ENCODE results near the gene CNGA3. TPM values are rescaled to one million over a fixed set of nuclear protein-coding genes. Genes with fewer than 3 reads are reported as not detected.
"Not testable (repeated sequence)": the region's sequence is repeated elsewhere in the genome, so short reads cannot be mapped to it uniquely, and the experiment has no call there.

CNGA3 gene
- total and polyA plus RNA-seq, 2 of the 8 experiments (the other 6 are each of a cell fraction or from before 2014, with no cell fraction given) = 0.02 TPM; not detected in 1

GRCh38 chr2:98301469-98301868, 44.8 kb upstream of the CNGA3 start:
- Histone ChIP-seq H3K79me1 (ENCODE audit: low read depth, low read length) (no peaks in the 10 kb centered on the region), H3K27me3 (replicated peaks in 1 of 4; ENCODE audit: control insufficient read depth in 3 of 4, extremely low read depth in 1 of 4, insufficient read depth in 3 of 4, low read length in 3 of 4) (no peaks in the 10 kb centered on the region), H2BK20ac (ENCODE audit: low read length) (no peak overlapping the region), H3K27ac (ENCODE audit: low read depth, low read length) (no peak overlapping the region), H3K14ac (ENCODE audit: insufficient read length) (no peak overlapping the region), H2AK5ac (ENCODE audit: low read depth, low read length) (no peak overlapping the region), H3K4me2 (ENCODE audit: insufficient read depth in 1 of 2, low read depth in 2 of 2, low read length in 2 of 2) (no peak overlapping the region), H2BK12ac (ENCODE audit: low read depth, low read length) (no peak overlapping the region), H4K8ac (ENCODE audit: extremely low read depth, insufficient read depth, low read length) (no peak overlapping the region), H3K9ac (replicated peaks in 1 of 4; ENCODE audit: extremely low read depth in 1 of 4, low read depth in 3 of 4, low read length in 3 of 4) (no peak overlapping the region), H3K9me3 (ENCODE audit: insufficient read depth in 2 of 2, low read depth in 1 of 2, low read length in 1 of 2) (no peaks in the 10 kb centered on the region), H3K56ac (replicated peaks; ENCODE audit: insufficient read length, low read depth, low read length) (no peak overlapping the region), H2BK120ac (replicated peaks; ENCODE audit: low read depth, low read length) (no peak overlapping the region), H2BK15ac (ENCODE audit: low read length) (no peak overlapping the region), H3K36me3 (ENCODE audit: control insufficient read depth in 2 of 4, insufficient read depth in 4 of 4, low read length in 3 of 4) (no peaks in the 10 kb centered on the region), H3K4me1 (replicated peaks in 1 of 4; ENCODE audit: control insufficient read depth in 3 of 4, insufficient read depth in 4 of 4, low read length in 3 of 4) (no peaks in the 10 kb centered on the region), H3K4me3 (ENCODE audit: extremely low read depth in 1 of 4, insufficient read depth in 2 of 4, low read depth in 3 of 4, low read length in 4 of 4) (no peak overlapping the region), H4K91ac (replicated peaks; ENCODE audit: insufficient read length, low read length) (no peak overlapping the region), H3K4ac (replicated peaks; ENCODE audit: insufficient read length, low read depth, low read length) (no peak overlapping the region), H3K18ac (ENCODE audit: extremely low read depth, low read length) (no peak overlapping the region), H4K5ac (ENCODE audit: insufficient read length, low read depth, low read length) (no peak overlapping the region), H2AFZ (ENCODE audit: low read length) (no peak overlapping the region), H3K23ac (ENCODE audit: insufficient read length) (no peak overlapping the region), H3K23me2 (ENCODE audit: low read depth, low read length) (no peaks in the 10 kb centered on the region), H4K20me1 (replicated peaks in 1 of 2; ENCODE audit: control insufficient read depth in 1 of 2, insufficient read depth in 2 of 2, low read length in 2 of 2) (no peaks in the 10 kb centered on the region), H2BK5ac (ENCODE audit: low read depth, low read length) (no peak overlapping the region), H3K79me2 (ENCODE audit: control insufficient read depth in 1 of 2, insufficient read depth in 2 of 2, low read length in 2 of 2) (no peaks in the 10 kb centered on the region)
- no peak for TF ChIP-seq GTF2F1 (IDR thresholded peaks at IDR 0.05; ENCODE audit: borderline replicate concordance, low read depth, low read length)
- ChIA-PET POLR2A (ENCODE audit: partially characterized antibody) (no interaction called here), CTCF (ENCODE audit: partially characterized antibody) (no interaction called here)
- FAIRE-seq (no peak), DNase-seq (ENCODE audit: low read depth in 1 of 2, low spot score in 2 of 2) (no peak)
- 90% methylated on average over 5 of the region's 5 CpGs; no CpG with 5 or more reads in 1 of the 2 experiments for WGBS, 2 experiments (ENCODE audit: extremely low coverage in 1 of 2, insufficient coverage in 1 of 2, insufficient read length in 1 of 2, insufficient replicate concordance in 2 of 2, low coverage in 1 of 2, low lambda C conversion rate in 2 of 2, missing lambda C conversion rate in 1 of 2)

- H2BK15ac ChIP-seq (ENCODE audit: low read length); H2BK120ac ChIP-seq (replicated peaks; ENCODE audit: low read depth, low read length); H3K79me1 ChIP-seq (ENCODE audit: low read depth, low read length); DNase-seq (ENCODE audit: low read depth in 1 of 2, low spot score in 2 of 2); H2BK12ac ChIP-seq (ENCODE audit: low read depth, low read length); H3K9ac ChIP-seq (replicated peaks in 1 of 4; ENCODE audit: extremely low read depth in 1 of 4, low read depth in 3 of 4, low read length in 3 of 4); H3K79me2 ChIP-seq (ENCODE audit: control insufficient read depth in 1 of 2, insufficient read depth in 2 of 2, low read length in 2 of 2); H3K4me1 ChIP-seq (replicated peaks in 1 of 4; ENCODE audit: control insufficient read depth in 3 of 4, insufficient read depth in 4 of 4, low read length in 3 of 4); H2BK20ac ChIP-seq (ENCODE audit: low read length); H3K4me3 ChIP-seq (ENCODE audit: extremely low read depth in 1 of 4, insufficient read depth in 2 of 4, low read depth in 3 of 4, low read length in 4 of 4); H3K14ac ChIP-seq (ENCODE audit: insufficient read length); H2AK5ac ChIP-seq (ENCODE audit: low read depth, low read length); H2AFZ ChIP-seq (ENCODE audit: low read length); H3K27me3 ChIP-seq (replicated peaks in 1 of 4; ENCODE audit: control insufficient read depth in 3 of 4, extremely low read depth in 1 of 4, insufficient read depth in 3 of 4, low read length in 3 of 4); H3K56ac ChIP-seq (replicated peaks; ENCODE audit: insufficient read length, low read depth, low read length); POLR2A ChIA-PET (ENCODE audit: partially characterized antibody); FAIRE-seq; H3K23me2 ChIP-seq (ENCODE audit: low read depth, low read length); H3K18ac ChIP-seq (ENCODE audit: extremely low read depth, low read length); H2BK5ac ChIP-seq (ENCODE audit: low read depth, low read length); H3K4me2 ChIP-seq (ENCODE audit: insufficient read depth in 1 of 2, low read depth in 2 of 2, low read length in 2 of 2); H4K5ac ChIP-seq (ENCODE audit: insufficient read length, low read depth, low read length); H3K4ac ChIP-seq (replicated peaks; ENCODE audit: insufficient read length, low read depth, low read length); H4K91ac ChIP-seq (replicated peaks; ENCODE audit: insufficient read length, low read length); H4K8ac ChIP-seq (ENCODE audit: extremely low read depth, insufficient read depth, low read length); H3K36me3 ChIP-seq (ENCODE audit: control insufficient read depth in 2 of 4, insufficient read depth in 4 of 4, low read length in 3 of 4); H3K27ac ChIP-seq (ENCODE audit: low read depth, low read length); H3K9me3 ChIP-seq (ENCODE audit: insufficient read depth in 2 of 2, low read depth in 1 of 2, low read length in 1 of 2); H4K20me1 ChIP-seq (replicated peaks in 1 of 2; ENCODE audit: control insufficient read depth in 1 of 2, insufficient read depth in 2 of 2, low read length in 2 of 2); H3K23ac ChIP-seq (ENCODE audit: insufficient read length): not testable (repeated sequence)
- 86% methylated on average over 9 of the region's 9 CpGs; no CpG with 5 or more reads in 1 of the 2 experiments for WGBS, 2 experiments (ENCODE audit: extremely low coverage in 1 of 2, insufficient coverage in 1 of 2, insufficient read length in 1 of 2, insufficient replicate concordance in 2 of 2, low coverage in 1 of 2, low lambda C conversion rate in 2 of 2, missing lambda C conversion rate in 1 of 2)
- CTCF ChIA-PET (ENCODE audit: partially characterized antibody) = interaction anchor here (0.9 to 1.8 kb wide), 2 partner anchors 14 to 38 kb away, joined by 4 to 9 read pairs; no protein-coding TSS in a partner anchor
Measured at GRCh38 chr2:98307131-98307696, 39.0 kb upstream of the CNGA3 start.
